Fibroblast of the conjunctiva (primary cell): ENCODE data around the gene TGFBR3.
"Not testable (repeated sequence)": the region's sequence is repeated elsewhere in the genome, so short reads cannot be mapped to it uniquely, and the experiment has no call there.

Experiments
- DNase-seq: peaks from one replicate; pipeline ENCODE4 v3.0.0-alpha.2; 2010; ENCODE audit warnings: low read depth

Gene TGFBR3

GRCh38 chr1:91682882-91683597 lies 202.9 kb downstream of the TGFBR3 start:
- DNase-seq: no peak

GRCh38 chr1:91680556-91681155 lies 205.3 kb downstream of the TGFBR3 start:
- no peak for DNase-seq

- DNase-seq: no peak
These were observed 206.5 kb downstream of the TGFBR3 start for GRCh38 chr1:91679446-91679845.

GRCh38 chr1:91676030-91676429 lies 209.9 kb downstream of the TGFBR3 start:
- DNase-seq: no peak

- DNase-seq: no peak
These were observed 211.8 kb downstream of the TGFBR3 start for GRCh38 chr1:91674107-91674506.

GRCh38 chr1:91673613-91674012 lies 212.3 kb downstream of the TGFBR3 start:
- peak; percentile 63 for DNase-seq

- DNase-seq: no peak
These were observed 213.3 kb downstream of the TGFBR3 start for GRCh38 chr1:91672601-91673161.

- no peak for DNase-seq
These were observed 215.2 kb downstream of the TGFBR3 start for GRCh38 chr1:91670781-91671180.

GRCh38 chr1:91669584-91670350 lies 216.2 kb downstream of the TGFBR3 start:
- DNase-seq: no peak

- DNase-seq: not testable (repeated sequence)
These were observed 219.3 kb downstream of the TGFBR3 start for GRCh38 chr1:91666651-91667050.

GRCh38 chr1:91661121-91661520 lies 224.8 kb downstream of the TGFBR3 start:
- no peak for DNase-seq

GRCh38 chr1:91660708-91661107 lies 225.2 kb downstream of the TGFBR3 start:
- no peak for DNase-seq

GRCh38 chr1:91655912-91656449 lies 230.0 kb downstream of the TGFBR3 start:
- DNase-seq: no peak

GRCh38 chr1:91653183-91653582 lies 232.8 kb downstream of the TGFBR3 start:
- DNase-seq: no peak

- peak; percentile 64 for DNase-seq
These were observed 234.3 kb downstream of the TGFBR3 start for GRCh38 chr1:91651661-91652071.

- no peak for DNase-seq
These were observed 234.7 kb downstream of the TGFBR3 start for GRCh38 chr1:91651243-91651642.

GRCh38 chr1:91650764-91651163 lies 235.2 kb downstream of the TGFBR3 start:
- peak; percentile 97 for DNase-seq

GRCh38 chr1:91647061-91647460 lies 238.9 kb downstream of the TGFBR3 start:
- DNase-seq: no peak

- no peak for DNase-seq
These were observed 240.9 kb downstream of the TGFBR3 start for GRCh38 chr1:91645031-91645430.

GRCh38 chr1:91643431-91643830 lies 242.5 kb downstream of the TGFBR3 start:
- DNase-seq: no peak

- no peak for DNase-seq
These were observed 244.9 kb downstream of the TGFBR3 start for GRCh38 chr1:91640877-91641526.

GRCh38 chr1:91637539-91637994 lies 248.4 kb downstream of the TGFBR3 start:
- no peak for DNase-seq
